ENCODE measurements around the gene ODAD3. TPM values are rescaled to one million over a fixed set of nuclear protein-coding genes. Genes with fewer than 3 reads are reported as not detected.
A peak's percentile ranks its signal among the peaks of the same experiment; 100 is the strongest.

The ODAD3 gene
- 1 to 10 TPM in 1 of 6 donors, under 1 TPM in 5; 0.21 to 1.2 (median 0.69) TPM for polyA plus RNA-seq (ENCODE audit: low read depth in 6 of 6)

GRCh38 chr19:11435057-11435832 lies at the start of gene ODAD3, which contains the start of gene PRKCSH:
TSS of gene ODAD3 (minus strand) at chr19:11435121. CDS start at chr19:11435016, 105 bp downstream.
TSS of gene PRKCSH (plus strand) at chr19:11435635. CDS start at chr19:11436118, 483 bp downstream.
- H3K27ac Mint-ChIP-seq = peak within 1 kb of the TSS; percentile 97 to 100 (median 100)

DNA sequence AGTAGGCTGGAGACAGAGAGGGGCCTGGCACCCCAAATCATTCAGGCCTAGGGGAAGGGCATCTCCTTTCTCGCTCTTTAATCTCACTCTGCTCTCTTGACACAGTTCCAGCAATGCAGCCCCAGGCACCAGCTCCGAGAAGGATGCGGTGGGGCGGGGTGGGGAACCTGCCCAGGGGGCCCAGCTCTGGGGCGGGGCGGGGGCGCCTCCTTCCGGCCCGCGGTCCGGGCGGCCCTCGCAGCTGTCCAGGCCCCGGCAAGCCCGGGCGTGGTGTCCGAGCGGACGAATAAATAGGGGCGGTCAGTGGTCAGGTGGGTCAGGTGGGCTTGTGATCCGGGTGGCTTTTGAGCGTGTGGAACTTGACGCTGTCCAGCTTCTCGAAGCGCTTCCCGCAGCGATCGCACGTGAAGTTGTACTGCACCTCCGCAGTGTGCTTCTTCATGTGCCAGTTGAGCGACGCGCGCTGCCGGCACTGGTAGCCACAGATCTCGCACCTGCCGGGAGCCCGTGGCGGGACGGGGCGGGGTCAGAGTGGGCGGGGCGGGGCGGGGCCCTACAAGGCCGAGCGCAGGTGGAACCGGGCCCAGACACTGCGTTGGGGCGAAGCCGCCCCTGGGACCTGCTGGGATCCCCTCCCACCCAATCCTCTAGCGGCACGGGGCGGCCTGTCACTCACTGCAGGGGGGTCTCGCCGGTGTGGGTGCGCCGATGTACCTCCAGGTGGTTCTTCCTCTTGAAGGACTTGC lies 48.6 kb upstream of the ODAD3 start:
- Mint-ChIP-seq H3K4me1 (peaks cover 22 to 31% (median 23%) of the 10 kb centered on the region in 3 donors), H3K9me3 (peaks cover 0 to 5% (median 0%) of the 10 kb centered on the region in 7 donors), H3K27ac (no peak overlapping the region), H3K36me3 (peaks cover 0 to 10% of the 10 kb centered on the region in 2 donors), H3K4me3 (peak overlapping the region in 1 of 8 donors; percentile 62), H3K27me3 (peaks cover 15 to 35% (median 32%) of the 10 kb centered on the region in 3 donors)
- DNase-seq (no peak), ATAC-seq (ENCODE audit: low read depth in 2 of 2) (no peak)

More at GRCh38 chr19:11435057-11435832, at the start of gene ODAD3, which contains the start of gene PRKCSH:
- Mint-ChIP-seq H3K4me1 (peaks cover 23 to 41% (median 32%) of the 10 kb centered on the region in 3 donors), H3K4me3 (peak within 1 kb of the TSS; percentile 94 to 100 (median 100)), H3K9me3 (peaks cover 0 to 4% (median 0%) of the 10 kb centered on the region in 7 donors), H3K36me3 (peaks cover 0 to 10% of the 10 kb centered on the region in 2 donors), H3K27me3 (no peaks in the 10 kb centered on the region)
- peak; percentile 98 for DNase-seq
- peak; percentile 82 to 86 for ATAC-seq (ENCODE audit: low read depth in 2 of 2)

DNA sequence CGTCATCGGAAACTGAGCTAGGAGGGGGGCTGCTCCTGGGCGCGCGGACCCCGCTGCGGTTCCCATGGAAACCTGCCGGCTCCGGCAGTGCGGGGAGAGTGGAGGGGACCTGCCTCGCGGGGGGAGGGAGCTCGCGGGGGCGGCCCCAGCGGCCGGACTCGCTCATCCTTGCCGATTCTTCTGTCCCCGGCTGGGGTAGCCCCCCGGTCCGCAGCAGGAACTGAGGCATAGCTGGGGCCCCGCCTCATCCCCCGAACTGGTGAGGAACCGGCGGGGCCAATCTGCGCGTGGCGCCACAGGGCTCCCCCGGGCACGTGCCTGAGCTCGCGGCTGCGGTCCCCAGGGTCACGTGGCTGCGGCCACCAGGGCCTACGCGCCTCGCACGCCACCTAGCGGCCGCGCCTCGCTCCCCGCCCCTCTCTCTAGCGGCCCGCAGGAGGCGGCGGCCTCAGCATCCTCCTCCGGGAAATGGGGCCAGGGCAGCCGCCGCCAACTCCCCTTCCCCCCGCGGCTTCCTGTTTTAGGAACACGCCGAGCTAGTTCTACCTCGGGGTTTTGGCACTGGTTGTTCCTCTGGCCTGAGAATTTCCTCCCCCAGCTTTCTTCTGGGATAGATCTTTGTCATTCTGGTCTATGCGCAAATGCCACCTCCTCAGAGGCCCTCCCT lies 47.6 kb upstream of the ODAD3 start:
- DNase-seq = peak; percentile 83
- Mint-ChIP-seq H3K36me3 (peaks cover 0 to 10% of the 10 kb centered on the region in 2 donors), H3K9me3 (peaks cover 0 to 5% (median 0%) of the 10 kb centered on the region in 7 donors), H3K4me1 (peaks cover 24 to 32% (median 26%) of the 10 kb centered on the region in 3 donors), H3K27me3 (peaks cover 18 to 40% (median 40%) of the 10 kb centered on the region in 3 donors), H3K27ac (peak overlapping the region in 4 of 6 donors; percentile 54 to 93 (median 74)), H3K4me3 (peak overlapping the region; percentile 54 to 80 (median 70))
- ATAC-seq (ENCODE audit: low read depth in 2 of 2) = peak; percentile 79 to 80

DNA sequence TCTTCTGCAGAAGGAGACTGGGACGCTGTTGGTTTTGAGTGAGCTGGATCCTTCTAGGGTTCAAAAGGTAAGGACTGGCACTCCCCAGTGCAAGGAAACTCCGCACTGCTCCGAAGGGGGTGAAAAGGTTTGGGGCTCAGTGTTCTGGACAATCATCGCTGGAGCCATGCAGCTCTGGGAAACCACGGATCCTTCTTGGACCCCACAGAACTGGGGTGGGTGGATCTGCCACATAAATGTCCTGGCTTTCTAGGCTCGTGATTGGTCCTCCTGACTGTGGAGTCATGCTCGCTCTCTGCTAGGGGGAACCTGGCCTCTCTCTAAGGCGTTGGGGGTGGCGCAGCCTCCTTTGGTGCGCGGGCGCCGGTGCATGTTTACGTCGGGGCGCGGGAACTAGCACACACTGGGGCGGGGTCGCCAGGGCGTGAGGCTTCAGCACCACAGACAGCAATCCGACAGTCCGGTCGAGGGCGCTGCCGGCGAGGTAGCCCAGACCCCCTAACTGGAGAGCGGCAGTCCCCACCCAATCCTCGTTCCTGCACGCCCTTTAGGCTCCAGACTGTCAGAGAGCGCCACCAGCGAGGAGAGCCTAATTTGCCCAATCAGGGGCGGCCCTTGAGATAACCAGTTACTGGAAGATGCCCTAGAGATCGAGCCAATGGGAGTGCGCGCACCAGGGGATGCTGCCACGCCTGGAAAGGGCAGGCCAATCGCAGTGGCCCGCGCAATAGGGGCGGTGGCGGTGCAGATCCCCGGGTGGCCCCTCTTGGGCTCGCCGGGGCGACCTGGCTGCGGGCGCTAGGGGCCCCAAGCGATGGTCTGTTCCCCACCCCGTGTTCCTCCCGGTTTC lies 46.8 kb upstream of the ODAD3 start:
- peaks cover 0 to 10% of the 10 kb centered on the region in 2 donors for H3K36me3 Mint-ChIP-seq

DNA sequence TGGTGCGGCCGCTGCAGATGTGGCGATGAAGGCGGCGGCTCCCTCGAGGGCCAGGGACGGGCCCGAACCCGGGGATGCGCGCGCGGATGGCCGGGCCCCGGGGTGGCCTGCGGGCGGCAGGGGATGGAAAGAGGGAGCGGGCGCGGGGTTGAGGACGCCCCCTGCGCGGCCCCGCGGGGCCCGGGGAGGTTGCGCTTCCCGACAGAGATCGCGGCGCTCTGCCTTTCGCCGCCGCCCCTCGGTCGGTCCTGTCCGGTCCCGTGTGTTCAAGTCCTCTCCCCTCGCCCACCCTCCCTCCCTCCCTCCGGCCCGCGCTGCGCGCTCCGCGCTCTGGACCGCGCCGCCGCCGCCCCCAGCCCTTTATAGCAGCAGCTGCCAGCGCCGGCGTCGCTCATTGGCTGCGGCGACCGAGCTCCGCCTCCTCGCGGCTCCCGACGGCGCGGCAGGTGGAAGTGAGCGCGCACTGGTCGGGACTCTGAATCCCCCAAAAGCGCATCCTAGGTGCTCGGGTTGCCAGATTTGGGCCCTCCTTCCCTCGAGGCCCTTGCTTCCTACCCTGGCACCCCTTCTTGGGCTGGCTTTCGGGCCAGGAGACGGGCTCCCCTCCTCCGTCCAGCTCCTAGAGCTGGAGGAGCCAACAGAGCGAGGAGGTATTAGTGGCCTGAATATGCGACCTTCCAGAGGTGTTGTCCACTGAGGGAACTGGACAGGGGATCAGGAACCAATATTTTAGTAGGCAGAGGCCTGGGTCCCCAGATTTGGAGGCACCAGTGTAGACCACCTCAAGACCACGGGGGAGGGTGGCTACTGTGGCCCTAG lies 46.0 kb upstream of the ODAD3 start, which contains the start of gene ELAVL3:
Gene ELAVL3, minus strand, starts transcription at position 332 of the 819 bp plus-strand sequence. CDS start 438 bp downstream, outside the sequence.
- peaks cover 0 to 5% (median 0%) of the 10 kb centered on the region in 7 donors for H3K9me3 Mint-ChIP-seq
- no peak for ATAC-seq (ENCODE audit: low read depth in 2 of 2)
- peak within 1 kb of the TSS in 4 of 6 donors; percentile 24 to 86 (median 57) for H3K27ac Mint-ChIP-seq
- H3K27me3 Mint-ChIP-seq = peaks cover 18 to 52% (median 45%) of the 10 kb centered on the region in 3 donors
- H3K4me1 Mint-ChIP-seq = peaks cover 24 to 32% (median 26%) of the 10 kb centered on the region in 3 donors
- H3K36me3 Mint-ChIP-seq = peaks cover 3 to 10% of the 10 kb centered on the region in 2 donors
- DNase-seq = no peak
- H3K4me3 Mint-ChIP-seq = peak within 1 kb of the TSS; percentile 53 to 81 (median 74)

More for the DNA sequence above, 46.8 kb upstream of the ODAD3 start:
- Mint-ChIP-seq H3K27ac (peak overlapping the region in 4 of 6 donors; percentile 54 to 93 (median 73)), H3K4me3 (peak overlapping the region in 7 of 8 donors; percentile 53 to 81 (median 71)), H3K4me1 (peaks cover 24 to 32% (median 26%) of the 10 kb centered on the region in 3 donors), H3K9me3 (peaks cover 0 to 5% (median 0%) of the 10 kb centered on the region in 7 donors), H3K27me3 (peaks cover 18 to 46% (median 40%) of the 10 kb centered on the region in 3 donors)
- DNase-seq = no peak
- peak; percentile 42 to 55 for ATAC-seq (ENCODE audit: low read depth in 2 of 2)

DNA sequence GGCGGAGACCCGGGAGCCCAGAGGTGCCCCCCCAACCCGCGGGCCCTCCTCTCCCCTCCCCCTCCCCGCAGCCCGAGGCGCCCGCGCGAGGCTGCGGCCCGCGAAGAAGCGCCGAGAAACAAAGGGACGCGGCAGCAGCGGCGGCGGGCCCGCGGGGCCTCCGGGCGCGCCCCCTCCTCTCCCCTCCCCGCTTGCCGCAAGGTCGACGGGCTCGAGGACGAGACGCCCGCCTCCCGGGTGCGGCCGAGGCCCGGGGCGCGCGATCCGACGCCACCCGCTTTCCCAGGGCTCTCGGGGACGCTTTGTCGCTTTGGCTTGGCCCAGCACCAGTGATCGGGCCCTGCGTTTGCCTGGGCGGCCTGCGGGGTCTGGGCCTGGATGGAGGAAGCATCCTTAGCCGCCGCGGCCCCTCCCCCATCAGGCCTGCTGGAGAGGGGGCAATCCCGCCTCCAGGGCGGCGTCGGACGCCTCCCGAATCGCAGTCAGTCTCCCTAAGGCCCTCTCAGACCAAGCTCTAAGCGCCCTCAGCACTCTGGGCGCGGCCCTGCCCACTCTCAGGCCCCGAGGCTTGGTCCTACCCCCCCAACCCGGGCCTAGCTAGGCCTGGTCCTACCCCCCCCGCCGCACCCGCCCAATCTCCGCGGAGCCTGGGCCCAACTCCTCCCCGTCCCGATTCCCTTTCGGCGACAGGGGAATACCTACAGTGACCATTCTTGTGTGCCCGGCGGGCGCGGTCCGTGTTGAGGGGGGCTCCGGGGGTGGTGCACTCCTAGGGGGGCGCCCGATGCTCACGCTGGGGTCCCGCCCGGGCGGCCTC lies 45.2 kb upstream of the ODAD3 start:
- H3K4me3 Mint-ChIP-seq = no peak overlapping the region

GRCh38 chr19:11479090-11479897 lies 44.4 kb upstream of the ODAD3 start:
- peak overlapping the region in 3 of 8 donors; percentile 19 to 60 (median 54) for H3K4me3 Mint-ChIP-seq
- H3K36me3 Mint-ChIP-seq = peaks cover 0 to 4% of the 10 kb centered on the region in 2 donors
- peaks cover 15 to 57% (median 40%) of the 10 kb centered on the region in 3 donors for H3K27me3 Mint-ChIP-seq
- peaks cover 0 to 5% (median 0%) of the 10 kb centered on the region in 7 donors for H3K9me3 Mint-ChIP-seq
- peak overlapping the region in 3 of 6 donors; percentile 44 to 91 (median 73) for H3K27ac Mint-ChIP-seq
- DNase-seq (no peak), ATAC-seq (ENCODE audit: low read depth in 2 of 2) (no peak)
- H3K4me1 Mint-ChIP-seq = peaks cover 24 to 32% (median 26%) of the 10 kb centered on the region in 3 donors

More for the DNA sequence above, 45.2 kb upstream of the ODAD3 start:
- Mint-ChIP-seq H3K36me3 (peaks cover 3 to 4% of the 10 kb centered on the region in 2 donors), H3K27ac (peak overlapping the region in 1 of 6 donors; percentile 24), H3K27me3 (peaks cover 16 to 57% (median 43%) of the 10 kb centered on the region in 3 donors), H3K4me1 (peaks cover 24 to 32% (median 26%) of the 10 kb centered on the region in 3 donors), H3K9me3 (peaks cover 0 to 5% (median 0%) of the 10 kb centered on the region in 7 donors)
- DNase-seq = no peak
- no peak for ATAC-seq (ENCODE audit: low read depth in 2 of 2)

DNA sequence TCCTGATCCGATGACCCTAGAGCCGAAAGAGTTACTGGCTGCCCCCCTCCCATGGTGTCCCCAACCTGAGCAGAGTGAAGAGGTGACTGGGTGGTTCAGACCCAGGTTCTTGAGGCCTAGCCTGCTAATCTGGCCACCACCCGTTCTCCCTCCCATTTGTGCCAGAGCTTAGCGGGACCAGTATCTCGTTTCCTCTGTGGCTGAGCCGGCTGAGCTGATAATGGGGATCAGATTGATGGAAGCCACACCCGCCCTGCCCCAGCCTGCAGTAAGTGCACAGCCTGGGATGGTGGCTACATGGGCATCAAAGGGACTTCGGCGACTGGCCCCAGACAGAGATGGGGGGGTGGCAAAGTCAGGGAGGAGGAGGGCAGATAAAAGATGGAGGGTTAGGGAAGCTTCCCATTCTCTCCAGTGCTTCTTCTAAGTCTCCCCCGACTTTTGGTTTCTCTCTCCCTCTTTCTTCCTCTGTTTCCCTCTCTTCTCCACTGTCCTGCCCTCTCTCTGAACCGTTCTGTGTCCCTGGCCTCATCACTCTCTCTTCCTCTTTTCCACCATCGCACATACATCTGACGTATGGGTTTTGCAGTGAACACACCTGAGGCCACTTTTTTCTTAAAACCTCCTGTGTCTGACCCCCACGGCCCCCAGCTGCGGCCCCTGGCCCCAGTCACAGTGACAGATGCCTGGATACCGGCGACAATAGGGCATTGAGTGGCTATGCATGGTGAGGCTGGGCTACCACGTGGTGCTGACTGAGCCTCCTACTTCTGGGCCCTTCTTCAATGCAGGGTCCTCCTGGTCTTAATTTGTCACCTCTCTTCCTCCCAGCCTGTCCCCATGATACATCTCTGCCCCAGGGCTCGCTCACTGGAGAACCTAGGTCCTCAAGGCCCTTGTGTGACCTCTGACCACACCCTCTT lies 43.5 kb upstream of the ODAD3 start:
- ATAC-seq (ENCODE audit: low read depth in 2 of 2) = peak in 1 of 2 donors; percentile 20
- Mint-ChIP-seq H3K9me3 (peaks cover 0 to 5% (median 0%) of the 10 kb centered on the region in 7 donors), H3K36me3 (peaks cover 0 to 4% of the 10 kb centered on the region in 2 donors), H3K4me1 (peaks cover 24 to 32% (median 26%) of the 10 kb centered on the region in 3 donors), H3K27ac (peak overlapping the region in 2 of 6 donors; percentile 44 to 91), H3K4me3 (peak overlapping the region in 4 of 8 donors; percentile 19 to 67 (median 57)), H3K27me3 (peaks cover 18 to 57% (median 40%) of the 10 kb centered on the region in 3 donors)
- DNase-seq = peak; percentile 19

GRCh38 chr19:11475861-11476260 lies 40.9 kb upstream of the ODAD3 start:
- DNase-seq = no peak
- no peak for ATAC-seq (ENCODE audit: low read depth in 2 of 2)
- Mint-ChIP-seq H3K27me3 (peaks cover 18 to 45% (median 35%) of the 10 kb centered on the region in 3 donors), H3K9me3 (peaks cover 0 to 7% (median 0%) of the 10 kb centered on the region in 7 donors), H3K4me1 (peaks cover 9% of the 10 kb centered on the region in 3 donors), H3K27ac (no peak overlapping the region), H3K36me3 (peaks cover 0 to 4% of the 10 kb centered on the region in 2 donors), H3K4me3 (no peak overlapping the region)
